GM18499 (cell line): Measurements from ENCODE around the gene VANGL2.

Experiments used
- ATAC-seq: cut with Tn5 transposase; IDR thresholded peaks from one replicate; pipeline ENCODE4 v1.9.1; 2021; ENCODE audit warnings: moderate number of reproducible peaks; ENCODE audit not compliant: insufficient read depth, unreplicated experiment

Gene VANGL2

GRCh38 chr1:160400223-160400645 lies at the start of gene VANGL2:
Gene VANGL2 (plus strand): TSS chr1:160400564. CDS start chr1:160415838, 15,274 bp downstream.
- no peak for ATAC-seq

GRCh38 chr1:160351629-160352028 lies 48.7 kb upstream of the VANGL2 start:
- ATAC-seq, result no peak

GRCh38 chr1:160352555-160352954 lies 47.8 kb upstream of the VANGL2 start:
- no peak for ATAC-seq

GRCh38 chr1:160353223-160353622 lies 47.1 kb upstream of the VANGL2 start:
- ATAC-seq, result no peak

- ATAC-seq, result no peak
Measured at GRCh38 chr1:160354388-160354985, 45.9 kb upstream of the VANGL2 start.

- no peak for ATAC-seq
Measured at GRCh38 chr1:160357286-160358002, 42.9 kb upstream of the VANGL2 start.

GRCh38 chr1:160358073-160358472 lies 42.3 kb upstream of the VANGL2 start:
- ATAC-seq, result no peak

- ATAC-seq, result no peak
Measured at GRCh38 chr1:160359559-160360226, 40.7 kb upstream of the VANGL2 start.

GRCh38 chr1:160360227-160360695 lies 40.1 kb upstream of the VANGL2 start:
- no peak for ATAC-seq

- no peak for ATAC-seq
Measured at GRCh38 chr1:160361199-160361598, 39.2 kb upstream of the VANGL2 start.

GRCh38 chr1:160361814-160362167 lies 38.6 kb upstream of the VANGL2 start:
- ATAC-seq, result no peak

GRCh38 chr1:160362168-160362957 lies 38.0 kb upstream of the VANGL2 start:
- no peak for ATAC-seq

GRCh38 chr1:160363010-160363409 lies 37.4 kb upstream of the VANGL2 start:
- ATAC-seq, result no peak

GRCh38 chr1:160363951-160364735 lies 36.2 kb upstream of the VANGL2 start:
- ATAC-seq, result no peak

GRCh38 chr1:160365325-160365724 lies 35.0 kb upstream of the VANGL2 start:
- ATAC-seq, result no peak

GRCh38 chr1:160366731-160367515 lies 33.4 kb upstream of the VANGL2 start, which contains the start of gene NHLH1:
Gene NHLH1 (plus strand): TSS chr1:160367071. CDS start chr1:160370732, 3,661 bp downstream.
- no peak for ATAC-seq

- ATAC-seq, result no peak
Measured at GRCh38 chr1:160367516-160367900, 32.9 kb upstream of the VANGL2 start.

GRCh38 chr1:160367934-160368923 lies 32.1 kb upstream of the VANGL2 start:
- ATAC-seq, result no peak
